Measurements from ENCODE around the gene KAZN.
"Not testable (repeated sequence)": the region's sequence is repeated elsewhere in the genome, so short reads cannot be mapped to it uniquely, and the experiment has no call there.

Gene KAZN

DNA sequence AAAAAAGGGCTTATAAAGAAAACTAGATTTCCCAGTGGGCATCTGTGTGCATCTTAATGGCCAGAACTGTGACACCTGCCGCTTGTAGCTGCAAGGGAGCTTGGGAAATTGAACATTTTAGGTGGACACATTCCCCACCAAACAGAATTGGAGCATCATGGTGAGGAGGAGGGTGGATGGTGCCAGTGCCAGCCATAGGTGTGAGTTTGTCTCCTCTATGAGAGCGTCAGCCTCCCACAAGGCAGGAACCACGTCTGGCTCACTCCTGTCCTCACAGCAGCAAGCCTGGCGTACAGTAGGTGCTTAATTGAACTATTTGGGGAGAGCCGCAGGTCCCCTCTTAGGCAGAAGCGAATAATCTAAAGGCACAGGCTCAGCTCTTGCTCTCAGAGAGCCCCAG, 430.6 kb downstream of the KAZN start:
- Histone ChIP-seq H3K4me1 (ENCODE audit: control insufficient read depth, insufficient read depth, low read length, unreplicated experiment) (peaks cover 12% of the 10 kb centered on the region), H3K4me3 (ENCODE audit: low read depth, low read length) (no peak overlapping the region), H3K79me2 (ENCODE audit: control insufficient read depth, insufficient read depth, low read length, unreplicated experiment) (no peaks in the 10 kb centered on the region), H3K36me3 (ENCODE audit: insufficient read depth, low read length) (no peaks in the 10 kb centered on the region), H2AFZ (ENCODE audit: low read length, unreplicated experiment) (no peak overlapping the region), H3K27me3 (ENCODE audit: insufficient read depth, low read length) (no peaks in the 10 kb centered on the region), H3K27ac (ENCODE audit: low read depth, low read length) (no peak overlapping the region)

DNA sequence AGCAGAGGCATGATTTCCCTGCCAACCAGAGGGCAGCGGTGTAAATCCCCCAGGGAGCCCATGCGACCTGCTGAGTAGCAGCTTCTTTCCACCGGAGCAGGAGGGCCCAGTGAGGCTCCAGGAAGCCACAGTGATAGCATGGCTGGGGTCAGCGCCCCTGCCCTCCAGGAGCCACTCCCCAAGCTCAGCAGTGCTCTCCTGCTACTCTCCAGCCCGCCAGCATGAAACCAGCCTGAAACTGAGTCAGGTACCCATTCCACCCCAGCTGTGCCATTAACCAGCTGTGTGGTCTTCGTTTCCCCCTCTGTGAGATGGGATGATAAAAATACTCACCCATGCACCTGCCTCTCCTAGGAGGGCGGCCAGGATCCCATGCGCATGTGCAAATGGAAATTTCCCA, 431.3 kb downstream of the KAZN start:
- no peaks in the 10 kb centered on the region for H3K36me3 ChIP-seq (ENCODE audit: insufficient read depth, low read length)
- peaks cover 12% of the 10 kb centered on the region for H3K4me1 ChIP-seq (ENCODE audit: control insufficient read depth, insufficient read depth, low read length, unreplicated experiment)
- no peak overlapping the region for H3K27ac ChIP-seq (ENCODE audit: low read depth, low read length)
- H3K27me3 ChIP-seq (ENCODE audit: insufficient read depth, low read length): no peaks in the 10 kb centered on the region
- no peak overlapping the region for H2AFZ ChIP-seq (ENCODE audit: low read length, unreplicated experiment)
- no peak overlapping the region for H3K4me3 ChIP-seq (ENCODE audit: low read depth, low read length)
- no peaks in the 10 kb centered on the region for H3K79me2 ChIP-seq (ENCODE audit: control insufficient read depth, insufficient read depth, low read length, unreplicated experiment)

DNA sequence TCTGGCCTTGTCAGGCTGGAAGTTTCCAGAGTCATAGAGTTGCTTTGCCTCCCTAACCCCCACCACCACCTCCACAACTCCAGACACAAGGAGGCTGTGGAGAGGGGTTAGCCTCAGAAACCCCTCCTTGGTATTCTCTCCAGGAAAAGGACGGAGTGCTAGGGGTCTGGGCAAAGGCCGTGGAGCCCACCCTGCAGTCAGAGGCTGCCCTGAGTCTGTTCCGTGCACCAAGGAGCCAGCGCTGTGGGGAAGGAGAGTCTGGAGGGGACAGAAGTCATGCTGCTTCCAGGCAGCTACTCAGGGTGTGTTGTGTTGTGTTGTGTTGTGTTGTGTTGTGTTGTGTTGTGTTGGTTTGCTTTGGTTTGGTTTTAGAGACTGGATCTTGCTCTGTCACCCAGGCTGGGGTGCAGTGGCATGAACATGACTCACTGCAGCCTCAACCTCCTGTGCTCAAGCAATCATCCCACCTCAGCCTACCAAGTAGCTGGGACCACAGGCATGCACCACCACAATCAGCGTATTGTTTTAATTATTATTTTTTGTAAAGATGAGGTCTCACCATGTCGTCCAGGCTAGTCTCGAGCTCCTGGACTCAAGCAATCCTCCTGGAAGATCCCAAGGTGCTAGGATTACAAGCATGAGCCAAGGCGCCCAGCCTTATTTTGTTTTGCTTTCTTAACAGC, 432.9 kb downstream of the KAZN start:
- H3K36me3 ChIP-seq (ENCODE audit: insufficient read depth, low read length): no peaks in the 10 kb centered on the region
- no peak overlapping the region for H3K27ac ChIP-seq (ENCODE audit: low read depth, low read length)
- H3K4me1 ChIP-seq (ENCODE audit: control insufficient read depth, insufficient read depth, low read length, unreplicated experiment): peaks cover 12% of the 10 kb centered on the region
- no peak overlapping the region for H2AFZ ChIP-seq (ENCODE audit: low read length, unreplicated experiment)
- no peak overlapping the region for H3K4me3 ChIP-seq (ENCODE audit: low read depth, low read length)
- no peaks in the 10 kb centered on the region for H3K79me2 ChIP-seq (ENCODE audit: control insufficient read depth, insufficient read depth, low read length, unreplicated experiment)
- no peaks in the 10 kb centered on the region for H3K27me3 ChIP-seq (ENCODE audit: insufficient read depth, low read length)

DNA sequence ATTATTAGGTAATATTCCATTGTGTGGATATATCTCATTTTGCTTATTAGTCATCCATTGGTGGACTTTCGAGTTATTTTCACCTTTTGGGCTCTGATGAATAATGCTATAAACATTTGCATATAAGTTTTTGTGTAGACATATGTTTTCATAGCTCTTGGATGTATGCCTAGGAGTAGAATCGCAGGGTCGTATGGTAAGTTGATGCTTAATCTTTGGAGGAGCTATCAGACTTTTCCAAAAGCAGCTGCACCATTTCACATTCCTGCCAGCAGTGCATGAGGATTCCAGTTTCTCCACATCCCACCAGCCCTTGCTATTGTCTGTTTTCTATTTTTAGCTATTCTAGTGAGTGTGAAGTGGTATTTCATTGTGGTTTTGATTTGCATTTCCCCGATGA, 434.8 kb downstream of the KAZN start:
- peaks cover 11% of the 10 kb centered on the region for H3K4me1 ChIP-seq (ENCODE audit: control insufficient read depth, insufficient read depth, low read length, unreplicated experiment)
- no peak overlapping the region for H2AFZ ChIP-seq (ENCODE audit: low read length, unreplicated experiment)
- H3K79me2 ChIP-seq (ENCODE audit: control insufficient read depth, insufficient read depth, low read length, unreplicated experiment): no peaks in the 10 kb centered on the region
- H3K4me3 ChIP-seq (ENCODE audit: low read depth, low read length): no peak overlapping the region
- no peak overlapping the region for H3K27ac ChIP-seq (ENCODE audit: low read depth, low read length)
- no peaks in the 10 kb centered on the region for H3K36me3 ChIP-seq (ENCODE audit: insufficient read depth, low read length)
- no peaks in the 10 kb centered on the region for H3K27me3 ChIP-seq (ENCODE audit: insufficient read depth, low read length)

DNA sequence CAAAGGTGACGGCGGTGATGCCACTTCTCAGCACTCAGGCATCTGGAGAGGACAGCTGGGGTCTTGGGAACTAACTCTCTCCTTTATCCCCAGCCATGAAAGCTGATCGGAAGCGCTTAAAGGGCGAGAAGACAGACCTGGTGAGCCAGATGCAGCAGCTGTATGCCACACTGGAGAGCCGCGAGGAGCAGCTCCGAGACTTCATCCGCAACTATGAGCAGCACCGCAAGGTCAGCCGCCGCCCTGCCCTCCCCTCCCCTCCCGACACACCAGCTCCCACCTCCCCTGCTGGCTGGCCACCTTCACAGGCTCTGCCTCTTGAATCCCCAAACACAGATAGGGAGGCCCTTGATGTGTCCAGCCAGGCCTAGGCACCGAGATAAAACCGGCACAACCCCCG, 436.2 kb downstream of the KAZN start:
- Histone ChIP-seq H3K36me3 (ENCODE audit: insufficient read depth, low read length) (no peaks in the 10 kb centered on the region), H3K27me3 (ENCODE audit: insufficient read depth, low read length) (no peaks in the 10 kb centered on the region), H3K27ac (ENCODE audit: low read depth, low read length) (no peak overlapping the region), H3K79me2 (ENCODE audit: control insufficient read depth, insufficient read depth, low read length, unreplicated experiment) (no peaks in the 10 kb centered on the region), H2AFZ (ENCODE audit: low read length, unreplicated experiment) (no peak overlapping the region), H3K4me3 (ENCODE audit: low read depth, low read length) (no peak overlapping the region), H3K4me1 (ENCODE audit: control insufficient read depth, insufficient read depth, low read length, unreplicated experiment) (peaks cover 7% of the 10 kb centered on the region)

DNA sequence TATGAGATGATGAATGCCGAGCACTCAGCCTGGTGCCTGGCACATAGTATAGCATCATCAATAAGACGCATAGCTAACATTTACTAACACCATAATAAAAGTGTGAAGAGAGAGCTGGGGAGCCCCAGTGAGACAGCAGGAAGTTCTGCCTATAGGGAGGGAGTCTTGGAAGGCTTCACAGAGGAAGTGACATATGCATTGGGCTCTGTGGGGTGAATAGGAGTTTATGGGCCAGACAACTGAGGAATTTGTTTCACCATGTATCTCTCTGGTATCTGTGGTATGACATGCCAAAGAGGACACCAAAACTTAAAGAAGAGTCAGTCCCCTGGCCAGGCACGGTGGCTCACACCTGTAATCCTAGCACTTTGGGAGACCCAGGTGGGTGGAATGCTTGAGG, 436.8 kb downstream of the KAZN start:
- no peak overlapping the region for H2AFZ ChIP-seq (ENCODE audit: low read length, unreplicated experiment)
- H3K27ac ChIP-seq (ENCODE audit: low read depth, low read length): no peak overlapping the region

DNA sequence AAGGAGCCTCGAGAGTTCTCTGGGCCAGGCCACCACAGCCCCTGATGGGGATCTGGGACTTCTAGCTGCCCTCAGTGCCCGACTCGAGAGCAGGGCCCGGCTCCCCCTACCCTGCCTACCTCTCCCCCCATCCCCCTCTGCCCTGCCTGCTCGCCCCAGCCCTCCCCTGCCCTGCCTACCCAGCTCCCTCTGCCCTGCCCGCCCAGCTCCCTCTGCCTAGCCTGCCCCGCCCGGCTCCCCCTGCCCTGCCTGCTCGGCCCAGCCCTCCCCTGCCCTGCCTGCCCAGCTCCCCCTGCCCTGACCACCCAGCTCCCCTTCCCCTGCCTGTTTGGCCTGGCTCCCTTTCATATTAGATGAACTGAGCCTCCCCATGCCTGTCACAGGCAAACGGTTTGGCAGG, 437.6 kb downstream of the KAZN start:
- Histone ChIP-seq H3K4me1 (ENCODE audit: control insufficient read depth, insufficient read depth, low read length, unreplicated experiment) (peaks cover 7% of the 10 kb centered on the region), H2AFZ (ENCODE audit: low read length, unreplicated experiment) (no peak overlapping the region), H3K4me3 (ENCODE audit: low read depth, low read length) (no peak overlapping the region), H3K36me3 (ENCODE audit: insufficient read depth, low read length) (no peaks in the 10 kb centered on the region), H3K27me3 (ENCODE audit: insufficient read depth, low read length) (no peaks in the 10 kb centered on the region), H3K79me2 (ENCODE audit: control insufficient read depth, insufficient read depth, low read length, unreplicated experiment) (no peaks in the 10 kb centered on the region), H3K27ac (ENCODE audit: low read depth, low read length) (no peak overlapping the region)

More for the DNA sequence above, 436.8 kb downstream of the KAZN start:
- no peak overlapping the region for H3K4me3 ChIP-seq (ENCODE audit: low read depth, low read length)
- no peaks in the 10 kb centered on the region for H3K36me3 ChIP-seq (ENCODE audit: insufficient read depth, low read length)
- H3K4me1 ChIP-seq (ENCODE audit: control insufficient read depth, insufficient read depth, low read length, unreplicated experiment): peaks cover 7% of the 10 kb centered on the region
- H3K27me3 ChIP-seq (ENCODE audit: insufficient read depth, low read length): no peaks in the 10 kb centered on the region
- H3K79me2 ChIP-seq (ENCODE audit: control insufficient read depth, insufficient read depth, low read length, unreplicated experiment): no peaks in the 10 kb centered on the region

DNA sequence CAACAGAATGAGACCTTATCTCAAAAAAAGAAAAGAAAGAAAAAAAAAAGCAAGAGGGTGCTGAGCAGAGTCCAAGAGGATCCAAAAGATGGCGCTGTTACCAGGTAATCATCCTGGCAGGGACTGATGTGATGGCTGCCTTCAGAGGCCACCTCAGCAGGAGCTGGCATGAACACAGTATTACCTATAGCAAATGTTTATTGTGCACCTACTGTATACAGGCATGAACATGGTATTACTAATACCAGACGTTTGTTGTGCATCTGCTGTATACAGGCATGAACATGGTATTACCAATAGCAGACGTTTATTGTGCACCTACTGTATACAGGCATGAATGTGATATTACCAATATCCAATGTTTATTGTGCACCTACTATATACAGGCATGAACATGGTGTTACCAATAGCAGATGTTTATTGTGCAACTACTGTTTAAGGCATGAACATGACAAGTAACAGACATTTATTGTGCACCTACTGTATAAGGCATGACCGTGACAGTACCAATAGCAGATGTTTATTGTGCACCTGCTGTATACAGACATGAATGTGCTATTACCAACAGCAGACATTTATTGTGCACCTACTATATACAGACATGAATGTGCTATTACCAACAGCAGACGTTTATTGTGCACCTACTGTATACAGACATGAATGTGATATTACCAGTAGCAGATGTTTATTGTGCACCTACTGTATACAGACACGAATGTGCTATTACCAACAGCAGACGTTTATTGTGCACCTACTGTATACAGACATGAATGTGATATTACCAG, 439.9 kb downstream of the KAZN start:
- Histone ChIP-seq H3K36me3 (ENCODE audit: insufficient read depth, low read length) (no peaks in the 10 kb centered on the region), H3K27me3 (ENCODE audit: insufficient read depth, low read length) (no peaks in the 10 kb centered on the region), H3K27ac (ENCODE audit: low read depth, low read length) (no peak overlapping the region), H3K4me1 (ENCODE audit: control insufficient read depth, insufficient read depth, low read length, unreplicated experiment) (peaks cover 3% of the 10 kb centered on the region), H3K79me2 (ENCODE audit: control insufficient read depth, insufficient read depth, low read length, unreplicated experiment) (no peaks in the 10 kb centered on the region), H2AFZ (ENCODE audit: low read length, unreplicated experiment) (no peak overlapping the region), H3K4me3 (ENCODE audit: low read depth, low read length) (no peak overlapping the region)

DNA sequence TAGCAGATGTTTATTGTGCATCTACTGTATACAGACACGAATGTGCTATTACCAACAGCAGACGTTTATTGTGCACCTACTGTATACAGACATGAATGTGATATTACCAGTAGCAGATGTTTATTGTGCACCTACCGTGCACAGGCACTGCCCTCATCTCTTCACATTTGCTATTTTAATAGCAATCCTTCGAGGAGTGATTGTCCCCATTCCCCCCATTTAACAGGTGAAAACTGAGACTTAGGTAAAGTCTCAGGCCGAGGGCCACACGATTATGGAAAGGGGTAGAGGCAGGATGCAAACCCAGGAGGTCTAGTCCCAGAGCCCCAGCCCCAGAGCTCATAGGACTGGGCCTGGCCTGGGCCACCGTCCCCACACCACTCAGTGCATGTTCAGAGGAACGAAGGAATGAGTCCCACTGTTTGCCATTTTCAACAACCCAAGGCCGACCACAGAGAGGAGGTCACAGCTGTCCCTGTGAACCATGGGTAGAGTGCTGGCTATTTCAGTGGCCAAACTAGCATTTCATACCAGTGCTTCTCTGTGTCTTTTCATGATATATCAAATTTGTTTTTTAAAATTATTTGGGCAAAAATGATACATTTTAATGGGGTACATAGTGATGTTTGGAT, 440.6 kb downstream of the KAZN start:
- Histone ChIP-seq H3K27ac (ENCODE audit: low read depth, low read length) (no peak overlapping the region), H3K36me3 (ENCODE audit: insufficient read depth, low read length) (no peaks in the 10 kb centered on the region)

DNA sequence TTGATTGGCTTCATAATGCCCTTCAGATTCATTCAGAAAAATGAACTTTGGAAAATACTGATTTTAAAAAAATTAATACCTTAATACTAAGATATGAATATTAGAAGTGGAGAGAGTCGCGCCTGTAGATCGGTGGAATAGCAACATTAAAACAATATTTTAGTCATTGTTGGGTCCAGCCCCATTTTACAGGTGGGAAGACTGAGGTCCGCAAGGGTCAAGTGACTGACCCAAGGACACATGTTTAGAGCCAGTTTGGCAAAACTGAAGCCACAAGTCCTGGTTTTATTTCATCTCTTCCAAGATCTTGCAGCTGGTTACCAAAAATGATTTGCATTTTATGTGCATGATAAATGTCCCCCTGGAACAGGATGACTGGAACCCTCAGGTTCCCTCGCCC, 441.4 kb downstream of the KAZN start:
- H3K4me3 ChIP-seq (ENCODE audit: low read depth, low read length): no peak overlapping the region
- no peaks in the 10 kb centered on the region for H3K4me1 ChIP-seq (ENCODE audit: control insufficient read depth, insufficient read depth, low read length, unreplicated experiment)
- H3K36me3 ChIP-seq (ENCODE audit: insufficient read depth, low read length): no peaks in the 10 kb centered on the region
- H3K79me2 ChIP-seq (ENCODE audit: control insufficient read depth, insufficient read depth, low read length, unreplicated experiment): no peaks in the 10 kb centered on the region
- H3K27me3 ChIP-seq (ENCODE audit: insufficient read depth, low read length): no peaks in the 10 kb centered on the region
- no peak overlapping the region for H2AFZ ChIP-seq (ENCODE audit: low read length, unreplicated experiment)
- H3K27ac ChIP-seq (ENCODE audit: low read depth, low read length): no peak overlapping the region

More for the DNA sequence above, 440.6 kb downstream of the KAZN start:
- Histone ChIP-seq H3K79me2 (ENCODE audit: control insufficient read depth, insufficient read depth, low read length, unreplicated experiment) (no peaks in the 10 kb centered on the region), H3K4me3 (ENCODE audit: low read depth, low read length) (no peak overlapping the region), H3K4me1 (ENCODE audit: control insufficient read depth, insufficient read depth, low read length, unreplicated experiment) (no peaks in the 10 kb centered on the region), H2AFZ (ENCODE audit: low read length, unreplicated experiment) (no peak overlapping the region), H3K27me3 (ENCODE audit: insufficient read depth, low read length) (no peaks in the 10 kb centered on the region)

DNA sequence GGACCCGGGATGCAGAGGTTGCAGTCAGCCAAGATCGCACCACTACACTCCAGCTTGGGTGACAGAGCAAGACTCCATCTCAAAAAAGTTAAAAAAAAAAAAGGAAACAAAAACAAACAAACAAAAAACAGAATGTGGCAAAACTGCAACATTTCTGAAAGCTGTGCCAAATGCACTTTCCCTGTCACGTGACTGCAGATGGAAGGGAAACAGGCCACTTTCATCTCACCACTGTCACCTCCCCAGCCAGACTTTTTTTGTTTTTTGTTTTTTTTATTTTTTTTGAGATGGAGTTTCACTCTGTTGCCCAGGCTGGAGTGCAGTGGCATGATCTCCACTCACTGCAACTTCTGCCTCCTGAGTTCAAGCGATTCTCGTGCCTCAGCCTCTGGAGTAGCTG, 442.2 kb downstream of the KAZN start:
- H3K79me2 ChIP-seq (ENCODE audit: control insufficient read depth, insufficient read depth, low read length, unreplicated experiment); H3K4me1 ChIP-seq (ENCODE audit: control insufficient read depth, insufficient read depth, low read length, unreplicated experiment); H3K36me3 ChIP-seq (ENCODE audit: insufficient read depth, low read length); H3K27me3 ChIP-seq (ENCODE audit: insufficient read depth, low read length); H3K27ac ChIP-seq (ENCODE audit: low read depth, low read length); H2AFZ ChIP-seq (ENCODE audit: low read length, unreplicated experiment); H3K4me3 ChIP-seq (ENCODE audit: low read depth, low read length): not testable (repeated sequence)

Data from ACC112 (cell line).